Gastrocnemius medialis (tissue), 4 donors: Measurements from ENCODE around the gene P2RX5. TPM values are rescaled to one million over a fixed set of nuclear protein-coding genes. Genes with fewer than 3 reads are reported as not detected.

Experiments used
- ATAC-seq, 2 donors: fragments of 150-250 bp; one replicate each; pipeline ENCODE4 v1.9.1; 2016
- DNase-seq, 2 donors: peaks; one replicate each; pipeline ENCODE4 v3.0.0-alpha.2; 2019
- H3K27ac ChIP-seq, 4 donors: fragments of 200-600 bp; sonication (generic); 1 replicate in 1 of 4; 2 replicates in 3 of 4; pipeline ENCODE4 v1.5.1; 2016 to 2018; ENCODE audit warnings: mild to moderate bottlenecking in 2 of 4, moderate library complexity in 1 of 4
- H3K27me3 ChIP-seq, 3 donors: fragments of 200-600 bp; sonication (generic) in 2 of 3; 1 replicate in 1 of 3; 2 replicates in 2 of 3; pipeline versions ENCODE4 v1.5.1 to v1.6.0; 2016 to 2019; ENCODE audit warnings: mild to moderate bottlenecking in 1 of 3, moderate library complexity in 1 of 3
- H3K36me3 ChIP-seq, 2 donors: fragments of 200-600 bp; sonication (generic) in 1 of 2; one replicate each; pipeline ENCODE4 v1.5.1; 2017 to 2018
- H3K4me1 ChIP-seq, 2 donors: fragments of 200-600 bp; sonication (generic) in 1 of 2; one replicate each; pipeline ENCODE4 v1.5.1; 2016 to 2017; ENCODE audit warnings: mild to moderate bottlenecking in 2 of 2
- H3K4me3 ChIP-seq, 4 donors: fragments of 200-600 bp; sonication (generic) in 3 of 4; 1 replicate in 1 of 4; 2 replicates in 3 of 4; pipeline ENCODE4 v1.5.1; 2016 to 2019; ENCODE audit warnings: mild to moderate bottlenecking in 2 of 4
- H3K9me3 ChIP-seq, 3 donors: fragments of 200-600 bp; sonication (generic) in 2 of 3; 1 replicate in 1 of 3; 2 replicates in 2 of 3; pipeline ENCODE4 v1.5.1; 2016 to 2019
- CTCF ChIP-seq, 5 experiments: fragments of 450-650 bp in 3 of 5; fragments of 200-600 bp in 2 of 5; sonication (generic) in 2 of 5; IDR thresholded peaks in 4 of 5; conservative IDR thresholded peaks in 1 of 5; 1 replicate in 4 of 5; 2 replicates in 1 of 5; pipeline ENCODE4 v1.5.1; 2016 to 2019; ENCODE audit warnings: antibody characterized with exemption in 5 of 5, mild to moderate bottlenecking in 3 of 5, moderate library complexity in 3 of 5
- POLR2A ChIP-seq, 2 donors: fragments of 450-650 bp; IDR thresholded peaks; one replicate each; pipeline ENCODE4 v1.6.1; 2017; ENCODE audit warnings: antibody characterized with exemption in 2 of 2, mild to moderate bottlenecking in 2 of 2, moderate library complexity in 2 of 2
- in situ Hi-C, 4 donors: fragments of 200-750 bp; cut with MboI; loops; one replicate each; pipeline versions ENCODE4 v1.15.0 to v1.8.0; 2017; ENCODE audit warnings: low sequenced_read_pairs in 4 of 4
- intact Hi-C: fragments of 100-400 bp; cut with DNase I; formaldehyde crosslinking; loops from one replicate; pipeline ENCODE4 v1.15.1; 2023; ENCODE audit warnings: low total_unique reads
- total RNA-seq, 4 donors: library from RNA; depleted of rRNA; stranded (reverse); fragments of >200 nt; gene quantifications; one replicate each; pipeline versions ENCODE4 v1.1.0 to v1.2.3, GENCODE V29; 2016

Gene P2RX5
- total RNA-seq, 4 donors from 2014 or later, result 12.3 to 52.9 (median 30.2) TPM

GRCh38 chr17:3724378-3725077 is 28.6 kb upstream of the P2RX5 start:
- intact Hi-C loops, result loop anchor here (5.0 kb wide), 1 partner anchor 42 kb away; no protein-coding TSS in a partner anchor
- ATAC-seq, result no peak
- H3K27ac ChIP-seq, result no peak overlapping the region

GRCh38 chr17:3723556-3724377 is 27.8 kb upstream of the P2RX5 start, which contains the start of gene HASPIN:
Gene HASPIN (plus strand): TSS chr17:3723903. CDS start chr17:3723936, 33 bp downstream.
- Histone ChIP-seq H3K27me3 (no peaks in the 10 kb centered on the region), H3K9me3 (no peaks in the 10 kb centered on the region), H3K4me3 (peak within 1 kb of the TSS; percentile 90 to 98 (median 92)), H3K27ac (peak within 1 kb of the TSS; percentile 92 to 96 (median 92)), H3K36me3 (peaks cover 0 to 1% of the 10 kb centered on the region in 2 donors), H3K4me1 (peaks cover 16 to 26% of the 10 kb centered on the region in 2 donors)
- ATAC-seq (peak; percentile 85 to 89), DNase-seq (peak; percentile 70 to 81)
- in situ Hi-C loops, result no loop called here
- intact Hi-C loops, result loop anchor here (2.0 to 5.0 kb wide), 2 partner anchors 41 to 83 kb away; no protein-coding TSS in a partner anchor
- TF ChIP-seq POLR2A (IDR thresholded peaks at IDR 0.05) (peak; percentile 66), CTCF (IDR thresholded peaks at IDR 0.05 in 4 of 5, conservative IDR thresholded peaks at IDR 0.05 in 1 of 5) (peak; percentile 30 to 57 (median 36))

More at GRCh38 chr17:3724378-3725077, 28.6 kb upstream of the P2RX5 start:
- in situ Hi-C loops, result no loop called here
- no peak for TF ChIP-seq CTCF (IDR thresholded peaks at IDR 0.05 in 4 of 5, conservative IDR thresholded peaks at IDR 0.05 in 1 of 5)
- no peak for TF ChIP-seq POLR2A (IDR thresholded peaks at IDR 0.05)
- Histone ChIP-seq H3K9me3 (no peaks in the 10 kb centered on the region), H3K27me3 (no peaks in the 10 kb centered on the region), H3K36me3 (no peaks in the 10 kb centered on the region), H3K4me3 (peak overlapping the region; percentile 90 to 98 (median 92)), H3K4me1 (peaks cover 16 to 26% of the 10 kb centered on the region in 2 donors)
- no peak for DNase-seq

GRCh38 chr17:3723188-3723555 is 27.2 kb upstream of the P2RX5 start:
- peak in 1 of 2 donors; percentile 28 for ATAC-seq
- peaks cover 16 to 26% of the 10 kb centered on the region in 2 donors for H3K4me1 ChIP-seq
- no peaks in the 10 kb centered on the region for H3K27me3 ChIP-seq
- H3K27ac ChIP-seq, result peak overlapping the region; percentile 92 to 96 (median 92)
- in situ Hi-C loops, result no loop called here
- peak overlapping the region; percentile 90 to 98 (median 92) for H3K4me3 ChIP-seq
- H3K9me3 ChIP-seq, result no peaks in the 10 kb centered on the region
- no peak for TF ChIP-seq POLR2A (IDR thresholded peaks at IDR 0.05)
- TF ChIP-seq CTCF (IDR thresholded peaks at IDR 0.05 in 4 of 5, conservative IDR thresholded peaks at IDR 0.05 in 1 of 5), result no peak
- intact Hi-C loops, result loop anchor here (2.0 to 5.0 kb wide), 2 partner anchors 41 to 82 kb away; no protein-coding TSS in a partner anchor
- no peak for DNase-seq
- peaks cover 0 to 7% of the 10 kb centered on the region in 2 donors for H3K36me3 ChIP-seq

DNA sequence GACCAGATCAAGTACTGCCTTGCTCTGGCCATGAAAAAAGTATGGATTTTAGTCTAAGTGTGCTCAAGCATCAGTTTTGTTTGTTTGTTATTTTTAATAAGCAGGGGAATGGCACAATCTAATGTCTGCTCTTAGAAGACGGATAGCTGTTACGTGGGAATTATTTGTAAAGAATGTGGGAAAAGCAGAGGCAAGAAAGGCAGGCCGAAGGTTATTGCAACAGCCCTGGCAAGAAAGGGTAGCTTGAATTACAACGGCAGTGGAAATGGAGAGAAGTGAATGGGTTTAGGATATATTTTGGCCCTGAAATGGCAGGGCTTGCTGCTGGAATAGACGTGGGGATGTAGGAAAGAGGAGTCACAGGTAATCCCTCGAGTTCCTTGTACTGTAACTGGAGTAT is 26.8 kb upstream of the P2RX5 start:
- peaks cover 16 to 26% of the 10 kb centered on the region in 2 donors for H3K4me1 ChIP-seq
- H3K27ac ChIP-seq, result peak overlapping the region; percentile 92 to 96 (median 92)
- DNase-seq (no peak), ATAC-seq (peak; percentile 6 to 17)
- no peak for TF ChIP-seq POLR2A (IDR thresholded peaks at IDR 0.05)
- no peak for TF ChIP-seq CTCF (IDR thresholded peaks at IDR 0.05 in 4 of 5, conservative IDR thresholded peaks at IDR 0.05 in 1 of 5)
- H3K9me3 ChIP-seq, result no peaks in the 10 kb centered on the region
- intact Hi-C loops, result loop anchor here (2.0 to 5.0 kb wide), 2 partner anchors 40 to 82 kb away; no protein-coding TSS in a partner anchor
- no peaks in the 10 kb centered on the region for H3K27me3 ChIP-seq
- in situ Hi-C loops, result no loop called here
- peak overlapping the region; percentile 90 to 98 (median 92) for H3K4me3 ChIP-seq
- peaks cover 0 to 12% of the 10 kb centered on the region in 2 donors for H3K36me3 ChIP-seq
